B cell (primary cell): ENCODE data around the gene KLK13. TPM values are rescaled to one million over a fixed set of nuclear protein-coding genes. Genes with fewer than 3 reads are reported as not detected.

Source experiments
- ATAC-seq: fragments of 200-7000 bp; cut with Tn5 transposase; one replicate; pipeline ENCODE4 v1.10.0; 2021; ENCODE audit warnings: low read depth, mild to moderate bottlenecking, moderate number of reproducible peaks, moderate library complexity
- CTCF ChIA-PET: fragments of 350-600 bp; sonication (Branson Sonifier 250); formaldehyde crosslinking; loops from one replicate; lab custom pipeline; 2021; ENCODE audit warnings: antibody characterized with exemption, inconsistent platforms; lab: Charles Lee
- POLR2A ChIA-PET: fragments of 350-600 bp; sonication (Branson Sonifier 250); formaldehyde crosslinking; loops from one replicate; lab custom pipeline; 2021; ENCODE audit warnings: antibody characterized with exemption; lab: Charles Lee
- DNase-seq: peaks from one replicate; pipeline ENCODE4 v3.0.0; 2013
- H2AFZ ChIP-seq: 2 replicates; pipeline ENCODE4 v1.6.1; 2012; ENCODE audit warnings: mild to moderate bottlenecking, low read depth, low read length; ENCODE audit not compliant: insufficient read depth, poor library complexity, severe bottlenecking
- H3K27ac ChIP-seq, 2 donors: 1 replicate in 1 of 2; 2 replicates in 1 of 2; pipeline ENCODE4 v1.5.1; 2012 to 2013; ENCODE audit warnings: low read length in 2 of 2, mild to moderate bottlenecking in 2 of 2, moderate library complexity in 1 of 2
- H3K27me3 ChIP-seq, 4 experiments: fragments of 200-600 bp in 1 of 4; sonication (generic) in 1 of 4; replicated peaks in 1 of 4; 1 replicate in 2 of 4; 2 replicates in 2 of 4; pipeline versions ENCODE4 v1.6.1 to v1.7.0; 2013 to 2016; ENCODE audit warnings: low read length in 3 of 4, mild to moderate bottlenecking in 2 of 4, mixed read lengths in 1 of 4, moderate library complexity in 1 of 4; ENCODE audit not compliant: insufficient read depth in 4 of 4, control insufficient read depth in 3 of 4; ENCODE audit errors: control extremely low read depth in 1 of 4
- H3K36me3 ChIP-seq, 2 experiments: replicated peaks in 1 of 2; 1 replicate in 1 of 2; 2 replicates in 1 of 2; pipeline versions ENCODE4 v1.6.1 to v1.7.1; 2013; ENCODE audit warnings: low read length in 1 of 2; ENCODE audit not compliant: insufficient read depth in 2 of 2, control insufficient read depth in 1 of 2; ENCODE audit errors: control extremely low read depth in 1 of 2, extremely low read depth in 1 of 2
- H3K4me1 ChIP-seq, 2 donors: fragments of 200-600 bp in 1 of 2; sonication (generic) in 1 of 2; 1 replicate in 1 of 2; 2 replicates in 1 of 2; pipeline versions ENCODE4 v1.5.1 to v1.6.1; 2013 to 2017; ENCODE audit warnings: low read length in 2 of 2; ENCODE audit not compliant: control insufficient read depth in 2 of 2, insufficient read depth in 2 of 2
- H3K4me2 ChIP-seq: replicated peaks from 2 replicates; pipeline ENCODE3; 2012; ENCODE audit warnings: mild to moderate bottlenecking, low read depth, low read length; ENCODE audit not compliant: poor library complexity, severe bottlenecking
- H3K4me3 ChIP-seq, 5 experiments: fragments of 200-600 bp in 1 of 5; sonication (generic) in 1 of 5; 1 replicate in 3 of 5; 2 replicates in 2 of 5; pipeline versions ENCODE4 v1.5.1 to v1.7.0; 2011 to 2016; ENCODE audit warnings: low read length in 4 of 5, mild to moderate bottlenecking in 4 of 5, low read depth in 2 of 5, control low read depth in 1 of 5, moderate library complexity in 1 of 5; ENCODE audit not compliant: insufficient read depth in 1 of 5; ENCODE audit errors: control extremely low read depth in 1 of 5, extremely low read depth in 1 of 5
- H3K79me2 ChIP-seq: fragments of 200-600 bp; sonication (generic); one replicate; pipeline ENCODE4 v1.6.0; 2016; ENCODE audit warnings: low read length; ENCODE audit not compliant: control insufficient read depth, insufficient read depth
- H3K9ac ChIP-seq: fragments of 200-600 bp; sonication (generic); 2 replicates; pipeline ENCODE4 v1.6.1; 2017; ENCODE audit warnings: mild to moderate bottlenecking, low read length, moderate library complexity
- H3K9me3 ChIP-seq, 3 donors: one replicate each; pipeline versions ENCODE4 v1.6.1 to v1.7.1; 2013; ENCODE audit warnings: low read length in 2 of 3; ENCODE audit not compliant: control insufficient read depth in 2 of 3, insufficient read depth in 1 of 3; ENCODE audit errors: control extremely low read depth in 1 of 3
- H4K20me1 ChIP-seq: 2 replicates; pipeline ENCODE4 v1.6.0; 2012; ENCODE audit warnings: mild to moderate bottlenecking, low read length; ENCODE audit not compliant: insufficient read depth, control insufficient read depth, poor library complexity, severe bottlenecking
- H3K27ac Mint-ChIP-seq: one replicate; pipeline ENCODE4 v1.8.0; 2021; ENCODE audit warnings: mixed read lengths
- H3K27me3 Mint-ChIP-seq: one replicate; pipeline ENCODE4 v1.8.0; 2021; ENCODE audit warnings: mixed read lengths
- H3K4me1 Mint-ChIP-seq: one replicate; pipeline ENCODE4 v1.8.0; 2021; ENCODE audit warnings: mixed read lengths
- H3K4me3 Mint-ChIP-seq: one replicate; pipeline ENCODE4 v1.8.0; 2021; ENCODE audit warnings: mixed read lengths
- H3K9me3 Mint-ChIP-seq: one replicate; pipeline ENCODE4 v1.8.0; 2022; ENCODE audit warnings: mixed read lengths; ENCODE audit not compliant: insufficient read depth
- EZH2 ChIP-seq: IDR thresholded peaks from 2 replicates; pipeline ENCODE4 v1.6.1; 2012; ENCODE audit warnings: borderline replicate concordance, low read depth, mild to moderate bottlenecking, moderate library complexity, low read length; ENCODE audit not compliant: insufficient read depth, poor library complexity, severe bottlenecking
- WGBS: methylation state at CpG from one replicate; pipeline ENCODE4 v1.1.5; 2013; ENCODE audit warnings: missing lambda C conversion rate; ENCODE audit not compliant: insufficient coverage; 5-methylcytosine and 5-hydroxymethylcytosine counted together
- intact Hi-C: fragments of 100-400 bp; cut with micrococcal nuclease; formaldehyde crosslinking; loops from one replicate; pipeline ENCODE4 v1.10.0; 2022
- polyA plus RNA-seq: library from polyadenylated mRNA; depleted of rRNA; stranded (reverse); fragments of >200 nt; gene quantifications from 2 replicates; pipeline ENCODE4 v1.2.3, GENCODE V29; 2012
- total RNA-seq, 2 donors: library from RNA; stranded (reverse); fragments of 120-200 nt in 1 of 2; gene quantifications; 1 replicate in 1 of 2; 2 replicates in 1 of 2; pipeline versions ENCODE4 v1.2.3 to v1.2.4, GENCODE V29; 2013 to 2022
- TF ChIP-seq, protein P1 (sequence below): fragments of 200-600 bp; IDR thresholded peaks from one replicate; pipeline ENCODE4 v1.8.0; 2022; ENCODE audit warnings: antibody characterized with exemption, mild to moderate bottlenecking

Gene KLK13
- total and polyA plus RNA-seq, 2 donors (not counting 1 experiment from before 2014, with no cell fraction given): not detected

GRCh38 chr19:51066393-51067186 is 1.7 kb upstream of the KLK13 start:
- no peaks in the 10 kb centered on the region for H3K9me3 Mint-ChIP-seq
- Histone ChIP-seq H3K9me3 (peaks cover 0 to 8% (median 0%) of the 10 kb centered on the region in 3 donors), H2AFZ (no peak overlapping the region), H3K27me3 (peaks cover 0 to 44% (median 15%) of the 10 kb centered on the region in 4 experiments), H3K36me3 (no peaks in the 10 kb centered on the region), H3K4me1 (peaks cover 2 to 4% of the 10 kb centered on the region in 2 donors), H3K27ac (no peak overlapping the region), H3K79me2 (no peaks in the 10 kb centered on the region), H3K9ac (no peak overlapping the region), H3K4me3 (no peak overlapping the region), H3K4me2 (no peak overlapping the region), H4K20me1 (no peaks in the 10 kb centered on the region)
- H3K27ac Mint-ChIP-seq: no peak overlapping the region
- no peak for DNase-seq
- H3K27me3 Mint-ChIP-seq: peaks cover 46% of the 10 kb centered on the region
- H3K4me3 Mint-ChIP-seq: no peak overlapping the region
- CTCF ChIA-PET: no interaction called here
- TF ChIP-seq EZH2: no peak
- TF ChIP-seq, protein P1, sequence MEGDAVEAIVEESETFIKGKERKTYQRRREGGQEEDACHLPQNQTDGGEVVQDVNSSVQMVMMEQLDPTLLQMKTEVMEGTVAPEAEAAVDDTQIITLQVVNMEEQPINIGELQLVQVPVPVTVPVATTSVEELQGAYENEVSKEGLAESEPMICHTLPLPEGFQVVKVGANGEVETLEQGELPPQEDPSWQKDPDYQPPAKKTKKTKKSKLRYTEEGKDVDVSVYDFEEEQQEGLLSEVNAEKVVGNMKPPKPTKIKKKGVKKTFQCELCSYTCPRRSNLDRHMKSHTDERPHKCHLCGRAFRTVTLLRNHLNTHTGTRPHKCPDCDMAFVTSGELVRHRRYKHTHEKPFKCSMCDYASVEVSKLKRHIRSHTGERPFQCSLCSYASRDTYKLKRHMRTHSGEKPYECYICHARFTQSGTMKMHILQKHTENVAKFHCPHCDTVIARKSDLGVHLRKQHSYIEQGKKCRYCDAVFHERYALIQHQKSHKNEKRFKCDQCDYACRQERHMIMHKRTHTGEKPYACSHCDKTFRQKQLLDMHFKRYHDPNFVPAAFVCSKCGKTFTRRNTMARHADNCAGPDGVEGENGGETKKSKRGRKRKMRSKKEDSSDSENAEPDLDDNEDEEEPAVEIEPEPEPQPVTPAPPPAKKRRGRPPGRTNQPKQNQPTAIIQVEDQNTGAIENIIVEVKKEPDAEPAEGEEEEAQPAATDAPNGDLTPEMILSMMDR: no peak
- intact Hi-C loops: loop anchor here (10.0 kb wide), 1 partner anchor 88 kb away; no protein-coding TSS in a partner anchor
- WGBS: 76% methylated on average over 7 of the region's 7 CpGs
- POLR2A ChIA-PET: no interaction called here
- peaks cover 3% of the 10 kb centered on the region for H3K4me1 Mint-ChIP-seq
- no peak for ATAC-seq
